SK-N-MC (cell line): ENCODE data around the gene PSMB10.

ENCODE experiments used
- EZH2 ChIP-seq: fragments of 200-600 bp; sonication (generic); IDR thresholded peaks from one replicate; pipeline ENCODE4 v1.6.1; 2017; ENCODE audit warnings: antibody characterized with exemption
- FOXP2 ChIP-seq: optimal IDR thresholded peaks from 2 replicates; pipeline ENCODE3; 2011; ENCODE audit warnings: mild to moderate bottlenecking, moderate library complexity; ENCODE audit not compliant: insufficient read depth; ENCODE audit errors: extremely low read length, control extremely low read depth
- POLR2AphosphoS5 ChIP-seq: IDR thresholded peaks from 2 replicates; pipeline ENCODE4 v1.6.1; 2012; ENCODE audit warnings: mild to moderate bottlenecking, low read depth, low read length, borderline replicate concordance

- TF ChIP-seq EZH2 (no peak), POLR2AphosphoS5 (no peak), FOXP2 (no peak)
Measured at GRCh38 chr16:67971111-67971510, 34.5 kb upstream of the PSMB10 start.
